ENCODE measurements around the gene LEF1. TPM values are rescaled to one million over a fixed set of nuclear protein-coding genes. Genes with fewer than 3 reads are reported as not detected.

Gene LEF1
- total RNA-seq, 2 donors from 2014 or later = 3.4 TPM; not detected in 1

DNA sequence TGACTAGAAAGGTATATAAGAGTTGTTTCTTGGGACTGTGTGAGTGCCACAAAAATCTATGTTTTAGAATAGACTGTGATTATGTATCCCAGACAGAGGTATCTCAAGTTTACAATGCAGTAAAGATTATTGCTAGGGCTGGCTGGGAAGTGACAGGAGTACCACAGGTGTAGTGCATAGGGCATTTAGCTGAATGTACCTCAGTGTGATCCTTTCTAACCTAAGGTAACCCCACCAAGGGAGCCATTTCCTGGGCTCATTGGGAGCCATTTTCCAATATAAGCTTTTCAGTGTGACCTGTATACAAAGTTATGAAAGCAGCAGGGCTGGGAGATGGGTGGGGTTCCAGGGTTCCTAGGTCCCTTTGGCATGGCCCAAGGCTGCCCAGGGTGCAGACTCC is 6.1 kb upstream of the LEF1 start:
- H3K9me3 ChIP-seq = no peaks in the 10 kb centered on the region
- TF ChIP-seq, protein P1, sequence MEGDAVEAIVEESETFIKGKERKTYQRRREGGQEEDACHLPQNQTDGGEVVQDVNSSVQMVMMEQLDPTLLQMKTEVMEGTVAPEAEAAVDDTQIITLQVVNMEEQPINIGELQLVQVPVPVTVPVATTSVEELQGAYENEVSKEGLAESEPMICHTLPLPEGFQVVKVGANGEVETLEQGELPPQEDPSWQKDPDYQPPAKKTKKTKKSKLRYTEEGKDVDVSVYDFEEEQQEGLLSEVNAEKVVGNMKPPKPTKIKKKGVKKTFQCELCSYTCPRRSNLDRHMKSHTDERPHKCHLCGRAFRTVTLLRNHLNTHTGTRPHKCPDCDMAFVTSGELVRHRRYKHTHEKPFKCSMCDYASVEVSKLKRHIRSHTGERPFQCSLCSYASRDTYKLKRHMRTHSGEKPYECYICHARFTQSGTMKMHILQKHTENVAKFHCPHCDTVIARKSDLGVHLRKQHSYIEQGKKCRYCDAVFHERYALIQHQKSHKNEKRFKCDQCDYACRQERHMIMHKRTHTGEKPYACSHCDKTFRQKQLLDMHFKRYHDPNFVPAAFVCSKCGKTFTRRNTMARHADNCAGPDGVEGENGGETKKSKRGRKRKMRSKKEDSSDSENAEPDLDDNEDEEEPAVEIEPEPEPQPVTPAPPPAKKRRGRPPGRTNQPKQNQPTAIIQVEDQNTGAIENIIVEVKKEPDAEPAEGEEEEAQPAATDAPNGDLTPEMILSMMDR (IDR thresholded peaks at IDR 0.05) = no peak
- no peak overlapping the region for H3K4me3 ChIP-seq
- H3K27me3 ChIP-seq = peaks cover 16 to 37% of the 10 kb centered on the region in 2 donors
- no peak overlapping the region for H3K27ac ChIP-seq
- no peaks in the 10 kb centered on the region for H3K36me3 ChIP-seq
- H3K4me1 ChIP-seq = peaks cover 0 to 23% of the 10 kb centered on the region in 2 donors
- no peak for DNase-seq (ENCODE audit: low spot score)

DNA sequence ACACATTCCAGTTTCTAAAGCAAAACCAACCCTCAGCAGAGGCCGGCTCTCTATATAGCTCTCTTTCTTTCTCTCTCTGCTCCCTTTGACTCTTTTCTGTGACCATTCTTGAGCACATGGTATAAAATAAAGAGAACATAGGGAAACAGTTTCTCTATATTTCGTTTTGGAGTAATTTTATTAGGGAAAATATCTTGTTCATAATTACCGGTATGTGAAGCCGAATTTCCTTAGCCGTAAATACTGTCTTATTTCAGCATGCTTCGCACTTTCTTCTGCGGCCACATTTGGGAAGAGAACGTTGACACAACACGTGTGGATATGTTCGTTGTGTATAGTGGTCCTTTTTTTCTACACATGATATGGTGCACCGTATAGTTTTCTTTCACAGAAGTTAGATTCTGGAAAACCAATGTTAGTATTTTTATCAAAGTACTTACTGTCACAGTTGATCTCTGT is 4.9 kb upstream of the LEF1 start:
- TF ChIP-seq, protein P1 (IDR thresholded peaks at IDR 0.05) = no peak
- Histone ChIP-seq H3K27ac (no peak overlapping the region), H3K4me3 (peak overlapping the region; percentile 47 to 55), H3K4me1 (peaks cover 0 to 30% of the 10 kb centered on the region in 2 donors), H3K9me3 (no peaks in the 10 kb centered on the region), H3K36me3 (no peaks in the 10 kb centered on the region), H3K27me3 (peaks cover 27 to 44% of the 10 kb centered on the region in 2 donors)
- no peak for DNase-seq (ENCODE audit: low spot score)

DNA sequence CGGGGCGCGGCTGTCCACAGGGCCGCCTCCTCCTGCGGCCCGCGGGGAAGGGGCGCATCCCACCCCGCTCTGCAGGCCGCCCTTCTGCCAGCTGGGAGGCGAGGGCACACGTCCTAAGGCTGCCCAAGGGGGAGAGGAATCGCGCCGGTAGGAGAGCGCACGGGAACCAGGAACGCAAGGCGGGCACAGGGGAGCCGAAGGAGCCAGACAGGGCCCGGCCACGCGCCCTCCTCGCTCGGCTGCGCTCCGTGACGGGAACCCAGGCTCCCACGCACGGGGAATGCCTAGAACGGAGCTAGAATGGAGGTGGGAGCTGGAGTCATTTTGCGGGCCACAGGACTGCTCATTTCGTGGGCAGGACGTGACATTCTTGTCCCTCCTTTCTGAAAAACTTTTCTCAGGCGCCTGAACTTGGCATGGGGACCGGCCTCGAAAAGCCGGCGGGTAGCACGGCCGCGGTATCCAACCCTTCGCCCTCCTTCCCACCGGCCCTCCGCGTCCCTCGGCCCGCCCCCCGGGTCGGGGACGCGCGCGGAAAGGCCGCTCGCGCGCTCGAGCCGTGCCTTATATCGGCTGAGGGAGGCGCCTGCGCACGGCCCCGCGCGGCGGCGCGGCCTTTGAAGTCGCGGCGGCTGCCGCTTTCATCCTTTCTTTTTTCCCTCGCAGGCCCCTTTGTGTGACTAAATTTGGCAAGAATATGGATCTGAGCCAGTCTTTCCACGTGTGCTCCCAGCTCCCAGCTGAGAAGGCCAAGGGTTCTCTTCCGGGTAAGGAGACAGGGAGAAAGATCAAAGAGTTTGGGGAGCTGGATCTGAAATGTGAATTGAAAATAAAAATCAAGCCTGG is 4.2 kb upstream of the LEF1 start:
- Histone ChIP-seq H3K9me3 (no peaks in the 10 kb centered on the region), H3K36me3 (no peaks in the 10 kb centered on the region), H3K4me1 (peaks cover 0 to 37% of the 10 kb centered on the region in 2 donors), H3K27me3 (peaks cover 28 to 48% of the 10 kb centered on the region in 2 donors), H3K27ac (no peak overlapping the region), H3K4me3 (peak overlapping the region; percentile 47 to 55)
- TF ChIP-seq, protein P1 (IDR thresholded peaks at IDR 0.05) = no peak
- no peak for DNase-seq (ENCODE audit: low spot score)

DNA sequence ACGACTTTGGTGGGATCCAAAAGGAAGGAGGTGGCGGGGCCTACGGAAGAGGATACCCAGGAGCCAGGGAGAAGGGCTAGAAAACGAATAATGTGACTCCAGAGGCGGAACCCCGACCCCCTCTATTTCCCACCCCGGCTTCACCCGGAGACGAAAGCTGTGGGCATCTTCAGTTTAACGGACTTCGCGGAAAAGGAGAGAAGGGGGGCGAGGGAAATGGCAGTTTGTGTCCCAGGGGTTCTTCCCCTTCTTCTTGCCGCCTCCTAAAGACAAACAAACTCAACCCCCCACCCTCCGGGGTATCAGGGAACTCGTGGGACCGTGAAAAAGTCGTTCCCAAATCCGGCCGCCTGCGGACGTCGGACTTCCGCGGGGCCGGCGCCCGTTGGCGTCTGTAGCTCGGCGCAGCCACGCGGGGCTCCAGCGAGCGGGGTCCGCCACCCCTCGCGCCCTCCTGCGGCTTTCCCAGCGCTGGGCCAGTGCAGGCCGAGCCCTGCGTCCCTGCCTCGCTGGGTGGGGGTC is 3.6 kb upstream of the LEF1 start:
- no peak overlapping the region for H3K27ac ChIP-seq
- no peak for DNase-seq (ENCODE audit: low spot score)
- H3K36me3 ChIP-seq = no peaks in the 10 kb centered on the region
- H3K4me3 ChIP-seq = peak overlapping the region; percentile 47 to 55
- H3K9me3 ChIP-seq = no peaks in the 10 kb centered on the region
- H3K27me3 ChIP-seq = peaks cover 28 to 48% of the 10 kb centered on the region in 2 donors
- TF ChIP-seq, protein P1 (IDR thresholded peaks at IDR 0.05) = no peak
- H3K4me1 ChIP-seq = peaks cover 0 to 41% of the 10 kb centered on the region in 2 donors

DNA sequence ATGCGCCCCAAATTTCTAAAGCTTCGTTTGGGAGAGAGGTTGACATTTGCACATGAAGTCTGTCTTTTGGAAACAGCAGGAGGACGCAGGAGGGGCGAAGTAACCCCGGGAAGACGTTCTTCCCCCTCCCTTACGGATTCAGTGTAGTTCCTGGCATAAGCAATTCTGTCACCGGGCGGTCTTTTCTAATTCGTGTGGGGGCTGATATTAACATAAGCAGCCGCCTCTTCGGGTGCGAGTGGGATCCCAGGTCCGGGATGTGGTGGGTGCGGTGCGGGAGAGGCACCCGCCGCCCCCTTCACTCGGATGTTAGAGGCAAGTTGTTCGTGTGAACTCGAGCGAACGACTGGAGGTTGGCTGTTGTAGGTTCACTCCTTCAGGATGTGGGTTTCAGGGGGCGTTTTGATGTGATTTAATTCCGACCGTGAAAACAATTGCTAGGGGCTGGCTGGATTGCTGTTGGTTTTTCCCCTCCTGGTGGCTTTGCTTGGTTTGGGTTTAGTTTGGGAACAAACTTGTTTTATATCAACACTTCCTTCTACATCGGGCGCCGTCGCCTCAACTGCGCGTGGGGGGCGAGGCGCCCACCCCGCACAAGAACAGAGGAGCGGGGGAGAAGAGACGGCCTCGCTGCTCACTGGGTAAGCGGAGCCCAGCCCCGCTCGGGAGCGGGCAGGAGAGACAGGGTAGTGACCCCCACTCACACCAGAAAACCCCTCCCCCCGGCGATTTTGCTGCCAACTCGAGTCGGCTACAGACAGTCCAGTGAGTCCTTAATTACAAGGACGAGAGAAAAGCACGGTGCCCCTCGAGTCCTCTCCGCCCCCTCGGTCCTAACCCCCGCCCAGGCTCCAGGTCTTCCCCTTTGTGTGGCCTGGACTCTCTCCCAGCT is 2.9 kb upstream of the LEF1 start:
- DNase-seq (ENCODE audit: low spot score) = no peak
- Histone ChIP-seq H3K4me1 (peaks cover 0 to 48% of the 10 kb centered on the region in 2 donors), H3K4me3 (peak overlapping the region in 1 of 2 donors; percentile 55), H3K27me3 (peaks cover 29 to 52% of the 10 kb centered on the region in 2 donors), H3K36me3 (no peaks in the 10 kb centered on the region), H3K27ac (no peak overlapping the region), H3K9me3 (no peaks in the 10 kb centered on the region)
- TF ChIP-seq, protein P1 (IDR thresholded peaks at IDR 0.05) = no peak

All from right atrium auricular region (tissue), 2 donors.